ENCODE measurements around the gene ADAM33.

GRCh38 chr20:3677733-3678132, 4.1 kb downstream of the ADAM33 start:
- TF ChIP-seq CTCF (conservative IDR thresholded peaks at IDR 0.05; ENCODE audit: low read length): no peak
- TF ChIP-seq EZH2phosphoT487 (IDR thresholded peaks at IDR 0.05; ENCODE audit: borderline replicate concordance): no peak
